Kidney tubule cell (primary cell): ENCODE data around the gene KYAT1.

Source experiments
- DNase-seq: peaks from one replicate; pipeline ENCODE4 v3.0.0-alpha.2; 2018; ENCODE audit warnings: low spot score

Gene KYAT1

GRCh38 chr9:128881884-128882676 lies at the start of gene KYAT1, which contains the start of gene LRRC8A:
Gene KYAT1, minus strand, starts transcription at chr9:128881950. Its CDS starts 36,545 bp downstream, at chr9:128845405.
Gene LRRC8A, plus strand, starts transcription at chr9:128882133. Its CDS starts 25,032 bp downstream, at chr9:128907165.
- peak; percentile 97 for DNase-seq

DNA sequence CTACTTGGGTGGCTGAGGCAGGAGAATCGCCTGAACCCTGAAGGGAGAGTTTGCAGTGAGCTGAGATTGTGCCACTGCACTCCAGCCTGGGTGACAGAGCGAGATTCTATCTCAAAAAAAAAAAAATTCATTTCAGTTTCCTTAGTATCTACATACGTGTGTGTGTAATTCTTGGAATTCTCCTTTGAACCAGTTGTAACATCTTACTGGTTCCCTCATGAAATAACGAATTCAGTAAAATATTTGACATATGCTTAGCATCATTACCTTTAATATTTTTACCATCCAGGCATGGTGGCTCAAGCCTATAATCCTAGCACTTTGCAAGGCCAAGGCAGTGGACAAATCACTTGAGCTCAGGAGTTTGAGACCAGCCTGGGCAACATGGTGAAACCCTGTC lies 47.8 kb upstream of the KYAT1 start:
- DNase-seq, result no peak

- no peak for DNase-seq
Measured at GRCh38 chr9:128928624-128929023, 46.9 kb upstream of the KYAT1 start.

- DNase-seq, result peak; percentile 65
Measured at GRCh38 chr9:128927731-128928411, 46.1 kb upstream of the KYAT1 start.

GRCh38 chr9:128923493-128923883 lies 41.7 kb upstream of the KYAT1 start:
- DNase-seq, result no peak

DNA sequence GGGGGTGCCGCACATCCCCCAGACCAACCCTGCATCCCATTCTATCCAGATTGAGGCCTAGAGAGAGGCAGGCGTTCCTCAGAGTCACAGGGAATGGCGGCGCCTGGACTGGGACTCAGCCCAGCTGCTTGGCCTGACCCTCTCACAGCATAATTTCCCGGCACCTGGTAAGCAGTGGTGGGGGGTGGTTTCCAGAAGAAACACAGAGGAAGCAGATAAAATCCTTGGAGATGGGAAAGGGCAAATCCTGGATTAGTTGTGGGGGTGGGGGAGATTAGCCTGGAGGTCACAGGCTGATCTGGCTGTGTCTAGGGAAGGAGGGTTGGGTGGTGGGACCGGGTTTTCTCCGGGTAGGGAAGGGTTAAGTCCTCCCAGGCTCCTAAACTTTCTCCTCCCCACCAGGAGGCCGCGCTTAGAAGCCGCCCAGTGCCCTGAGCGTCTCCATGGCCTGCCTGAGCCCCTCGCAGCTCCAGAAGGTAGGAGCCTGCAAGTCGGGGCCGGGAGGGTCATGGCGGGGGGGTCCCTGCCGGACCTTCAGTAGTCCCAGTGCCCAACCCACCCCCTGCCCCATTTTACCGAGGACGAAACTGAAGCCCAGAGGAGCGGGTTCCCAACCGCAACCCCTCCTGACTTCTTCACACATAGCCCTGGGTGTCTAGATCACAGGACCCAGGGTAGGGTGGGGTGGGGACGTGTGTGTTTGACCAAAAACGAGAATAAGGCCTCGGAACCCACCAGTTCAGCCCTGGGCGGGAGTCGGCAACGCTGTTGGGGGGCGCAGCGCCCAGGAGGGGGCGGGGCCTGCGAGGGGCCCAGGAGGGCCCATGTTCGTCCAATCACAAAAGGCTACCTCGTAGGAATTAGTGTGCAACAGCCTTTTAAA lies 40.4 kb upstream of the KYAT1 start:
- DNase-seq, result peak; percentile 67

DNA sequence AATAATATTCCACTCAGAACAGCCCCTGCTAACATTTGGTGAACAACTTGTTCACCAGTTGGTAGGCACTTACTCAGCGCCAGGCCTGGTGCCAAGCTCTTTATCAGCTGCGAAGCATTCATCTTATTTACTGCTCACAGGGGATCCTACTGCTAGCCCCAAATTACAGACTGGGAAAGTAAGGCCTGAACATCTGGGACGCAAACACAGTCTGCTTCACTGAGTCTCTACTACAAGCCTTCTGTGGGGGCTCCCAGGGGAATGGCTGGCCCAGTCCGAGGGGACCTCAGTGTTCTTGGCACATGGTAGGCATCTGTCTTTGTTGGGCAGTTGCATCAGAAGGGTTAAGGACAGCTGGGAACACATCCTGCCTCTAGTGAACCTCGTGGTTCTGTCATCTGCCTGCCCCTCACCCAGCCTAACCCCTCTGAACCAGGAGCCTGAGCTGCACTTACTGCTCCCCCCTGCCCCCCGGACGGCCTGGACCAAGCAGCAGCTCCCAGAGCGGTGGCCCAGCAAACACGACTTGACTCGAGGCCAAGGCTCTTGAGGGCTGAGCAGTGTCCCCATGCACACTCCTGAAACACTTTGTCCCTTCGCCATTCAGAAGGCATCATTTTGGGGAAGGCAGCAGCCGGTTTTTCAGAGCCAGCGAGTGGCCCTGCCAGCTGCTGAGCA lies 38.8 kb upstream of the KYAT1 start, which contains the start of gene PHYHD1:
Gene PHYHD1, plus strand, starts transcription at position 602 of the 678 bp plus-strand sequence. CDS start 1,342 bp downstream, outside the sequence.
- DNase-seq, result no peak

DNA sequence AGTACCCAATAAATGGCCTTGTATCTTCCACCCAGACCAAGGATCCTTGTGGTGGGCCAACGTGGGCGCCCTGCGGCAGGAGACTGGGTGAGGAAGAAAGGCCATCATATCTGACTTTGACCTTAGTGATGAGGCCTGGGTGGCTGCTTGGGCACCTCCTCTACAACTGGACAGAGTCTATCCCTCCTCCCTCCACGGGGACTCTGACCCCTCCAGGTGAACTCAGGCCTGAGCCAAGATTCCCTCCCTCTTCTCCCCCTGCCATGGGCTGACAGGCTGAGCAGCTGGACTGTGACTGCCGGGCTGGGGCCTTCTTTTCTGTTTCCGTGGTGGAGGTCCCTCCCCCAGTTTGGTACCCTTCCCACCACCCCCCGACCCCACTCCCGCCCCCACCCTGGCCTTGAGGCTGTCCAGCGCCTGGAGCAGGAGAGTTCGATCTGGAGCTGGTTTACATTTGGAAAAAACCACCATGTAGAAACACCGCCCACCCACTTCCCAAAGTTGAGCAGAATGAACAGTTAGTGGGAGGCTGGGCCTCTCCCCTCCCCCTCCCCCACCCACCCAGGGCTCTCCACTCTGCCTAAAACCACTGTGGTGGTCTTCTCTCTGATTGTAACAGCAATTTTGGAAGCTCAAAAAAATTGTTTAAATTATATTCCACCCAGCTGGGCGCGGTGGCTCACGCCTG lies 37.8 kb upstream of the KYAT1 start:
- DNase-seq, result no peak

DNA sequence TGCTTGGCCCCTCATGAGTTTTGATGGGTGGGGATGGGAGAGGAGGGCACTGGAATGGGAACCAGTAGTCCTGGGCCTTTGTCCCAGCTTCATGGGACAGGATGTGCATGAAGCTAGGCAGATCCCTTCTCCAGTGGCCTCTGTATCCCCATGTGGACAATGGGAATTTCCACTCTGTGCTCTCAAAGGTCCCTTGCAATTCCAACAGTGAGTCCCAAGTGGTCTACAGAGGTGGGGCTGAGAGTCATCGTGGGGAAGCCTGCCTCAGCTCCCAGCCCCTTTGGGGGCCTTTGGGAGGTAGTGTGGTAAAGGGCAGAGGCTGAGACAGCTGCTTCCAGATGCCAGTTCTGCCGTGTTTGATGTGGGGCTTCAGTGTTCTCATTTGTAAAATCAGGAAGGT lies 37.2 kb upstream of the KYAT1 start:
- DNase-seq, result no peak

DNA sequence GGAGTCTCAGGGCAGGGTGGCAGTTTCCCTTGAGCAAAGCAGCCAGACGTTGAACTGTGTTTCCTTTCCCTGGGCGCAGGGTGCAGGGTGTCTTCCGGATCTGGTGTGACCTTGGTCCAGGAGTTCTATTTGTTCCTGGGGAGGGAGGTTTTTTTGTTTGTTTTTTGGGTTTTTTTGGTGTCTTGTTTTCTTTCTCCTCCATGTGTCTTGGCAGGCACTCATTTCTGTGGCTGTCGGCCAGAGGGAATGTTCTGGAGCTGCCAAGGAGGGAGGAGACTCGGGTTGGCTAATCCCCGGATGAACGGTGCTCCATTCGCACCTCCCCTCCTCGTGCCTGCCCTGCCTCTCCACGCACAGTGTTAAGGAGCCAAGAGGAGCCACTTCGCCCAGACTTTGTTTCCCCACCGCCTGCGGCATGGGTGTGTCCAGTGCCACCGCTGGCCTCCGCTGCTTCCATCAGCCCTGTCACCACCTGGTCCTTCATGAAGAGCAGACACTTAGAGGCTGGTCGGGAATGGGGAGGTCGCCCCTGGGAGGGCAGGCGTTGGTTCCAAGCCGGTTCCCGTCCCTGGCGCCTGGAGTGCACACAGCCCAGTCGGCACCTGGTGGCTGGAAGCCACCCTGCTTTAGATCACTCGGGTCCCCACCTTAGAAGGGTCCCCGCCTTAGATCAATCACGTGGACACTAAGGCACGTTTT lies 35.5 kb upstream of the KYAT1 start:
- DNase-seq, result no peak

DNA sequence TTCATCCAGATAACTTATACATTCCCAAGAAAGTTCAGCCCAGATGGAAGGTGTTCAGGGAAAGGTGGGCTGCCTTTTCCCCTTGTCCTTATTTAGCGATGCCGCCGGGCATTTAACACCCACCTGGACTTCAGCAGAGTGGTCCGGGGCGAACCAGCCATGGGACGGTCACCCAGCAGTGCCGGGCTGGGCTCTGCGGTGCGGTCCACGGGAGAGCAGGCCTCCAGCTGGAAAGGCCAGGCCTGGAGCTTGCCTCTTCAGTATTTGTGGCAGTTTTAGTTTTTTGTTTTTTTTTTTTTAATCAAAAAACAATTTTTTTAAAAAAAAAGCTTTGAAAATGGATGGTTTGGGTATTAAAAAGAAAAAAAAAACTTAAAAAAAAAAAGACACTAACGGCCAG lies 35.0 kb upstream of the KYAT1 start:
- DNase-seq, result no peak

DNA sequence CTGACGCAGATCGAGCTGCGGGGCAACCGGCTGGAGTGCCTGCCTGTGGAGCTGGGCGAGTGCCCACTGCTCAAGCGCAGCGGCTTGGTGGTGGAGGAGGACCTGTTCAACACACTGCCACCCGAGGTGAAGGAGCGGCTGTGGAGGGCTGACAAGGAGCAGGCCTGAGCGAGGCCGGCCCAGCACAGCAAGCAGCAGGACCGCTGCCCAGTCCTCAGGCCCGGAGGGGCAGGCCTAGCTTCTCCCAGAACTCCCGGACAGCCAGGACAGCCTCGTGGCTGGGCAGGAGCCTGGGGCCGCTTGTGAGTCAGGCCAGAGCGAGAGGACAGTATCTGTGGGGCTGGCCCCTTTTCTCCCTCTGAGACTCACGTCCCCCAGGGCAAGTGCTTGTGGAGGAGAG lies 34.5 kb upstream of the KYAT1 start:
- no peak for DNase-seq

GRCh38 chr9:128913995-128914772 lies 32.4 kb upstream of the KYAT1 start:
- DNase-seq, result no peak

DNA sequence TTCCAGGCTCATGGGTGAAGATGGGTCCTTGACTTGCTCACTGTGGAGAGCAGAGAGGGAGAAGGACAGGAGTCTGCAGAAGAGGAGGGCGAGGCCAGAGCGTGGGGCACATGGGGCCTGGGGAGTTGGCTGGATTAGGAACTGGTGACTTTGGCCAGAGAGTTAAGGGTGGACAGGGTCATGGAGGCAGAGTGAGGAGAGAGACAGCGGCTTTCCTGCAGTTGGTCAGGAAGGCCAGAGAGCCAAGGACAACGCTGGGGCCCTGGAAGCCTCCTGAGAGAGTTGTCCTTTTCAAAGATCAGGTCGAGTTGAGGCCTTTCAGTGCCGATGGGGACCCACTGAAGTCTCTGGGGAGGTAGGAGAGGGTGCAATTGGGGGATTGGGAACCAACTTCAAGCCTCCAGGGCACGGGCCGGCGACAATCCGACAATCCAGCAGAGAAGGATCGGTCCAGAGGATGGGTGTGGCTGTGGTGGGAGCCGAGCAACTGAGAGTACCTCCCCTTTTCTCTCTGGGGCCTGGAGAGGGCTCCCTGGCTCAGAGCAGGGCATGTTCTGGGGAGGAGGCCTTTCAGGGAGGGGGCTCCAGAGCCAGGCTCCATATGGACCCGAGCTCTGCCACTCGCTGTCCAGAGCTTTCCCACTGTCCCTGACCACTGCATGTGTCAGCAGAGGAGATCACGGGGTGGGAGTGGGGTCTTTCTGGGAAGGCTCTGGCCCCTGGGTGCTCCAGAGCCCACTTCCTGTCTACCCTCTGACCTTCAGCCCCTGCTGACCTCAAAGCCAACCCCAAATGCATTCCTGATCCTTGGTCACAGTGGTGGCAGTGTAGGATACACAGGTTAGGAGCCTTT lies 31.5 kb upstream of the KYAT1 start:
- DNase-seq, result no peak

DNA sequence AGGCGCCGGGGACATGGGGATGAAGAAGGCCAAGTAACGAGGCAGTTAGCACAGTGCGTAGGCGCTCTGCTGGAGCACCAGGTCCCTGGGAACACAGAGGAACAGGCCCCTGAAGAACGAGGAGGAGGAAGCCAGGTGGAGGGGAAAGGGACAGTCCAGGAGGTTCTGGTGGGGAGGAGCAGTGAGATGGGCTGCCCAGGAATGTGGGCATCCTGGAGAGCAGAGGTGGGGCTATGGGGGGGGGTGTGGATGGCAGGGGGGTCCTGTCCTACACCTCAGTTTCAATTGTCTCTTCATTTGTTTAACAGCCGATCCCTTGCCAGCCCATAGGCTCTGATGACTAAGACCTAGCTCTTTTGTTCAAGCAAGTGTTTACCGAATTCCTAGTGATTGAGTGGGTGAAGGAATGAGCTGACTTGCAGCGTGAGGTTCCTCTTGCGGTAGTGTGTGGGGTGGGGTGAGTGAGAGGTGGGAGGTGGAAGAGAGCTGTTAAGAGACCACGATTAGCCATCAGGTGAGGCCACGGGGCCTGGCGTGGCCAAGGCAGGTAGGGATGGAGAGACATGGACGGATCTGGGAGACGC lies 30.6 kb upstream of the KYAT1 start:
- DNase-seq, result peak; percentile 96

DNA sequence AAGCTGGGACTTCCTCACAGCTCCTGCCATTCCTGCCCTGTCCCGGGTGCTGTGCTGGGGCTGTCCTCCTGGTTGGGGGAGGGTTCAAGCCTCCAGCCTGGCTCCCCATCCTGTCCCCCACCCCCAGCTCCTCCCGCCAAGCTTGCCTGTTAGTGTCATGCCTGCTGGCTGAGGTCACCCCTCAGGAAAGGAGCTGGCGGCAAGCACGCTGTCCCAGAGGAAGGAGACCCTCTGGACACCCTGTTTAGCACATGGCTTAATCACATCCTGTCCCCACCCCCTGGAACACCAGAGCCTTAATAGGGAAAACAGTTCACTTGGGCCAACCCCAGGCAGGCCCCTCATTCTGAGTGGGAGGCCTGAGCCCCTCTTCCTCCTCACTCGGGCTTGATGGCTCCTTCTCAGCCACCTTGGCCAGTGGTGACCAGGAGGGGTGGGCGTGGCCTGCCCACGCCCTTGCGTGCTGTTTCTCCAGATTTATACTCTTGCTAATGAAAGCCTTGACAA lies 29.8 kb upstream of the KYAT1 start:
- peak; percentile 93 for DNase-seq

GRCh38 chr9:128910906-128911305 lies 29.2 kb upstream of the KYAT1 start:
- DNase-seq, result no peak

DNA sequence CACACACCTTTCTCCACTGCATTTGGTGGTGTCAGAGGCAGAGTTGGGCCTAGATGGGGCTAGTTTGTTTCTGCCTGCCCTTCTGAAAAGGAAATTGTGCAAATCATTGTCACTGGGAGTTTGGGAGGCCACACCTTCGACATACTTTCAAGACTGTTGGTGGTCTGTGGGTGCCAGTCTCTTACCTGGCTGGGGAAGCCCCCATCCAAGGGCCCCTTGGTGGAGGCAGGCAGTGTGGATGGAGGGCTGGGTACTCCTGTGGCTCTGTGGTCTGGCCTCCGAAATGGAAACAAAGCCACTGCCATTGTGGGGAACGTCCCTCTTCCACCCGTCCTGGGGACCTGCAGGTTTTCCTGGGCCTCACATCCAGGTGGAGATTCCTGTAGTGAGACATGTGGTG lies 28.1 kb upstream of the KYAT1 start:
- DNase-seq, result no peak
